A549 (cell line): ENCODE measurements around the gene VSTM1. TPM values are rescaled to one million over a fixed set of nuclear protein-coding genes. Genes with fewer than 3 reads are reported as not detected.

Experiments
- ATAC-seq, 2 experiments: fragments of 200-7000 bp in 1 of 2; fragments of >200 bp in 1 of 2; cut with Nextera tagmentation in 1 of 2; cut with Tn5 transposase in 1 of 2; 3 replicates each; pipeline versions ENCODE4 v1.8.0 to v1.9.1; 2018 to 2020; ENCODE audit warnings: mild to moderate bottlenecking in 1 of 2, moderate library complexity in 1 of 2
- CTCF ChIA-PET: fragments of 300-600 bp; sonication (Branson Sonifier 250); formaldehyde crosslinking; extraction: SDS; loops from one replicate; lab custom pipeline; 2021; ENCODE audit warnings: antibody characterized with exemption, inconsistent platforms; lab: Yijun Ruan, JAX
- POLR2A ChIA-PET: fragments of 350-600 bp; formaldehyde crosslinking; extraction: SDS; loops from one replicate; lab custom pipeline; 2021; ENCODE audit warnings: antibody characterized with exemption, inconsistent platforms; lab: Yijun Ruan, JAX
- DNase-seq, 2 experiments: peaks; one replicate each; pipeline versions ENCODE4 v3.0.0 to v3.0.0-alpha.2; 2011 to 2016; ENCODE audit warnings: low read depth in 1 of 2, low spot score in 1 of 2
- FAIRE-seq: peaks from 2 replicates; lab custom pipeline; 2011; peaks lifted over from hg19 to GRCh38; lab: Jason Lieb, UNC
- H3K27ac ChIP-seq, 2 experiments: fragments of >200 bp; sonication (Bioruptor Twin); formaldehyde crosslinking; 3 replicates each; pipeline ENCODE4 v1.5.1; 2016 to 2017
- H3K4me1 ChIP-seq: fragments of >200 bp; sonication (Bioruptor Twin); formaldehyde crosslinking; 3 replicates; pipeline ENCODE4 v1.6.1; 2016
- H3K4me2 ChIP-seq: fragments of >200 bp; sonication (Bioruptor Twin); formaldehyde crosslinking; 3 replicates; pipeline ENCODE4 v1.6.1; 2016
- H3K4me3 ChIP-seq: fragments of >200 bp; sonication (Bioruptor Twin); formaldehyde crosslinking; 3 replicates; pipeline ENCODE4 v1.5.1; 2016
- H3K9me3 ChIP-seq: fragments of >200 bp; sonication (Bioruptor Twin); formaldehyde crosslinking; 3 replicates; pipeline ENCODE4 v1.6.1; 2016
- ATOH8 ChIP-seq: fragments of 250-450 bp; sonication (Bioruptor Pico); IDR thresholded peaks from 2 replicates; pipeline ENCODE4 v1.5.0; 2020; ENCODE audit warnings: low read depth, mild to moderate bottlenecking, moderate library complexity
- BCL3 ChIP-seq: fragments of >200 bp; sonication (Bioruptor Twin); formaldehyde crosslinking; IDR thresholded peaks from 3 replicates; pipeline ENCODE4 v1.6.1; 2016
- CBX8 ChIP-seq: fragments of 200-600 bp; sonication (generic); IDR thresholded peaks from 2 replicates; pipeline ENCODE4 v1.6.1; 2016
- CEBPB ChIP-seq, 2 experiments: fragments of >200 bp in 1 of 2; sonication (Bioruptor Twin) in 1 of 2; formaldehyde crosslinking in 1 of 2; IDR thresholded peaks; 2 replicates each; pipeline ENCODE4 v1.6.1; 2012 to 2016
- CTCF ChIP-seq: fragments of >200 bp; sonication (Bioruptor Twin); formaldehyde crosslinking; IDR thresholded peaks from 3 replicates; pipeline ENCODE4 v1.5.1; 2016
- ESRRA ChIP-seq: fragments of 150-350 bp; IDR thresholded peaks from 2 replicates; pipeline ENCODE4 v1.6.1; 2014; ENCODE audit warnings: mild to moderate bottlenecking, low read length, borderline replicate concordance
- FOSB ChIP-seq: fragments of 250-450 bp; sonication (Bioruptor Pico); IDR thresholded peaks from 2 replicates; pipeline ENCODE4 v1.5.0; 2020; ENCODE audit warnings: mild to moderate bottlenecking, moderate library complexity
- FOXS1 ChIP-seq: fragments of 250-450 bp; sonication (Bioruptor Pico); IDR thresholded peaks from 2 replicates; pipeline ENCODE4 v1.5.0; 2020; ENCODE audit warnings: mild to moderate bottlenecking, moderate library complexity
- GATA3 ChIP-seq: IDR thresholded peaks from 2 replicates; pipeline ENCODE4 v1.6.1; 2012; ENCODE audit warnings: borderline replicate concordance
- HES2 ChIP-seq: fragments of >200 bp; sonication (Bioruptor Twin); formaldehyde crosslinking; IDR thresholded peaks from 2 replicates; pipeline ENCODE4 v1.6.1; 2016
- HEYL ChIP-seq: fragments of 250-450 bp; sonication (Bioruptor Pico); IDR thresholded peaks from 2 replicates; pipeline ENCODE4 v1.8.0; 2021; ENCODE audit warnings: mild to moderate bottlenecking, moderate library complexity
- JUNB ChIP-seq: fragments of >200 bp; sonication (Bioruptor Twin); formaldehyde crosslinking; IDR thresholded peaks from 2 replicates; pipeline ENCODE4 v1.6.1; 2016
- KDM1A ChIP-seq: fragments of 200-600 bp; sonication (generic); IDR thresholded peaks from 2 replicates; pipeline ENCODE4 v1.6.1; 2016; ENCODE audit warnings: low read depth, mild to moderate bottlenecking
- KDM5A ChIP-seq: fragments of 200-600 bp; sonication (generic); IDR thresholded peaks from 2 replicates; pipeline ENCODE4 v1.6.1; 2016; ENCODE audit warnings: antibody characterized with exemption, mild to moderate bottlenecking
- MAFK ChIP-seq: fragments of 450-650 bp; IDR thresholded peaks from 2 replicates; pipeline ENCODE4 v1.6.1; 2014; ENCODE audit not compliant: partially characterized antibody
- MAZ ChIP-seq: fragments of 150-350 bp; IDR thresholded peaks from 2 replicates; pipeline ENCODE4 v1.6.1; 2014; ENCODE audit warnings: antibody characterized with exemption, low read depth, low read length, borderline replicate concordance
- NFE2L2 ChIP-seq: fragments of 150-350 bp; conservative IDR thresholded peaks from 2 replicates; pipeline ENCODE4 v1.6.1; 2014; ENCODE audit warnings: low read length
- NPAS2 ChIP-seq: fragments of 250-450 bp; sonication (Bioruptor Pico); IDR thresholded peaks from 2 replicates; pipeline ENCODE4 v1.8.0; 2022; ENCODE audit warnings: mild to moderate bottlenecking, moderate library complexity, borderline replicate concordance
- NR3C1 ChIP-seq: fragments of >200 bp; sonication (Bioruptor Twin); formaldehyde crosslinking; IDR thresholded peaks from 3 replicates; pipeline ENCODE4 v1.6.1; 2017
- POLR2AphosphoS2 ChIP-seq: conservative IDR thresholded peaks from 2 replicates; pipeline ENCODE4 v1.6.1; 2012; ENCODE audit warnings: low read length, improper control_type of control experiment, inconsistent platforms
- REST ChIP-seq: fragments of 200-600 bp; sonication (generic); IDR thresholded peaks from 2 replicates; pipeline ENCODE4 v1.6.1; 2016; ENCODE audit warnings: antibody characterized with exemption, mild to moderate bottlenecking, moderate library complexity
- RFX5 ChIP-seq: fragments of 450-650 bp; IDR thresholded peaks from 2 replicates; pipeline ENCODE4 v1.7.1; 2014; ENCODE audit warnings: antibody characterized with exemption, mild to moderate bottlenecking, moderate library complexity
- RNF2 ChIP-seq: fragments of 200-600 bp; sonication (generic); IDR thresholded peaks from 2 replicates; pipeline ENCODE4 v1.6.1; 2016; ENCODE audit warnings: low read depth, mild to moderate bottlenecking, antibody characterized with exemption, moderate library complexity, borderline replicate concordance
- SMC3 ChIP-seq: fragments of >200 bp; sonication (Bioruptor Twin); formaldehyde crosslinking; IDR thresholded peaks from 3 replicates; pipeline ENCODE4 v1.6.1; 2018; ENCODE audit warnings: inconsistent platforms
- ZFP36 ChIP-seq: fragments of 450-650 bp; IDR thresholded peaks from 2 replicates; pipeline ENCODE4 v1.6.1; 2014; ENCODE audit warnings: borderline replicate concordance; ENCODE audit not compliant: partially characterized antibody
- WGBS: methylation state at CpG from one replicate; pipeline ENCODE4 v1.1.6; 2017; ENCODE audit errors: missing lambda C conversion rate; 5-methylcytosine and 5-hydroxymethylcytosine counted together
- polyA plus RNA-seq, 4 experiments: library from polyadenylated mRNA; depleted of rRNA in 3 of 4; stranded (reverse); fragments of >200 nt; fragmentation: RNase III in 1 of 4; extraction: RNeasy Plus Mini Kit Qiagen cat#74134 plus additional on column Dnase treatment in 1 of 4; gene quantifications; 2 replicates in 3 of 4; 3 replicates in 1 of 4; pipeline ENCODE4 v1.2.3, GENCODE V29; 2011 to 2017
- TF ChIP-seq, protein P1 (sequence below): IDR thresholded peaks from 2 replicates; pipeline ENCODE4 v1.6.1; 2012; ENCODE audit warnings: low read depth, borderline replicate concordance
- TF ChIP-seq, protein P2 (sequence below): IDR thresholded peaks from 2 replicates; pipeline ENCODE4 v1.6.1; 2012
- TF ChIP-seq, protein P3 (sequence below): fragments of 250-450 bp; sonication (Bioruptor Pico); IDR thresholded peaks from 2 replicates; pipeline ENCODE4 v1.5.0; 2021; ENCODE audit warnings: mild to moderate bottlenecking, moderate library complexity, borderline replicate concordance

Gene VSTM1
- polyA plus RNA-seq, 2 of the 4 experiments (the other 2 are of a cell fraction) = 0.25 to 0.50 TPM

GRCh38 chr19:53991224-53992113 lies 72.2 kb downstream of the VSTM1 start, which contains the start of gene CACNG6:
CACNG6 (plus strand) TSS chr19:53991637; CDS start chr19:53992878, 1,241 bp downstream.
- peak within 1 kb of the TSS; percentile 51 for H3K4me3 ChIP-seq
- peak within 1 kb of the TSS; percentile 86 for H3K4me2 ChIP-seq
- POLR2A ChIA-PET = interaction anchor here (0.6 to 1.8 kb wide), 7 partner anchors 11 to 111 kb away, joined by 3 to 7 read pairs (median 6); partner anchors contain the start of gene NDUFA3
- CTCF ChIA-PET = interaction anchor here (1.0 to 4.6 kb wide), 4 partner anchors 13 to 36 kb away, joined by 3 to 45 read pairs (median 6); no protein-coding TSS in a partner anchor
- 5% methylated on average over 26 of the region's 66 CpGs for WGBS
- ATAC-seq (peak; percentile 53 to 62), DNase-seq (peak; percentile 86 to 93), FAIRE-seq (peak; percentile 43)
- H3K4me1 ChIP-seq = peaks cover 66% of the 10 kb centered on the region
- H3K27ac ChIP-seq = peak within 1 kb of the TSS; percentile 93 to 97
- no peaks in the 10 kb centered on the region for H3K9me3 ChIP-seq
- TF ChIP-seq POLR2AphosphoS2 (no peak), NPAS2 (CRISPR knock-in tag) (no peak), CTCF (no peak), RFX5 (no peak), CEBPB (IDR thresholded peaks at IDR 0.05) (no peak), ESRRA (no peak), JUNB (no peak), NR3C1 (no peak), ATOH8 (CRISPR knock-in tag) (no peak), FOXS1 (CRISPR knock-in tag) (no peak), FOSB (CRISPR knock-in tag) (peak; percentile 84), KDM5A (no peak), MAFK (no peak), NFE2L2 (no peak), MAZ (no peak), SMC3 (no peak; the same call in 1 of the 3 replicates), REST (no peak), GATA3 (no peak), RNF2 (no peak), KDM1A (no peak), ZFP36 (no peak), BCL3 (peak; percentile 69; the same call in 1 of the 3 replicates), CBX8 (no peak), HES2 (no peak), HEYL (no peak)
- TF ChIP-seq, protein P1, sequence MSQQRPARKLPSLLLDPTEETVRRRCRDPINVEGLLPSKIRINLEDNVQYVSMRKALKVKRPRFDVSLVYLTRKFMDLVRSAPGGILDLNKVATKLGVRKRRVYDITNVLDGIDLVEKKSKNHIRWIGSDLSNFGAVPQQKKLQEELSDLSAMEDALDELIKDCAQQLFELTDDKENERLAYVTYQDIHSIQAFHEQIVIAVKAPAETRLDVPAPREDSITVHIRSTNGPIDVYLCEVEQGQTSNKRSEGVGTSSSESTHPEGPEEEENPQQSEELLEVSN = no peak
- TF ChIP-seq, protein P2, sequence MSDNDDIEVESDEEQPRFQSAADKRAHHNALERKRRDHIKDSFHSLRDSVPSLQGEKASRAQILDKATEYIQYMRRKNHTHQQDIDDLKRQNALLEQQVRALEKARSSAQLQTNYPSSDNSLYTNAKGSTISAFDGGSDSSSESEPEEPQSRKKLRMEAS = peak; percentile 30; the same call in 1 of the 2 replicates
- TF ChIP-seq, protein P3, sequence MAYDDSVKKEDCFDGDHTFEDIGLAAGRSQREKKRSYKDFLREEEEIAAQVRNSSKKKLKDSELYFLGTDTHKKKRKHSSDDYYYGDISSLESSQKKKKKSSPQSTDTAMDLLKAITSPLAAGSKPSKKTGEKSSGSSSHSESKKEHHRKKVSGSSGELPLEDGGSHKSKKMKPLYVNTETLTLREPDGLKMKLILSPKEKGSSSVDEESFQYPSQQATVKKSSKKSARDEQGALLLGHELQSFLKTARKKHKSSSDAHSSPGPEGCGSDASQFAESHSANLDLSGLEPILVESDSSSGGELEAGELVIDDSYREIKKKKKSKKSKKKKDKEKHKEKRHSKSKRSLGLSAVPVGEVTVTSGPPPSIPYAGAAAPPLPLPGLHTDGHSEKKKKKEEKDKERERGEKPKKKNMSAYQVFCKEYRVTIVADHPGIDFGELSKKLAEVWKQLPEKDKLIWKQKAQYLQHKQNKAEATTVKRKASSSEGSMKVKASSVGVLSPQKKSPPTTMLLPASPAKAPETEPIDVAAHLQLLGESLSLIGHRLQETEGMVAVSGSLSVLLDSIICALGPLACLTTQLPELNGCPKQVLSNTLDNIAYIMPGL = 0 out of 2 replicates have a peak, but pooled peaks have one; percentile 58
